Measurements from ENCODE around the gene LANCL2.
A peak's percentile ranks its signal among the peaks of the same experiment; 100 is the strongest.
"Not testable (repeated sequence)": the region's sequence is repeated elsewhere in the genome, so short reads cannot be mapped to it uniquely, and the experiment has no call there.

LANCL2 gene

GRCh38 chr7:55438757-55439525 lies 73.8 kb downstream of the LANCL2 start:
- DNase-seq, result no peak

GRCh38 chr7:55439627-55440026 lies 74.5 kb downstream of the LANCL2 start:
- no peak for DNase-seq

GRCh38 chr7:55440040-55440690 lies 75.0 kb downstream of the LANCL2 start:
- peak; percentile 8 for DNase-seq

- DNase-seq, result no peak
These were observed 75.9 kb downstream of the LANCL2 start for GRCh38 chr7:55441002-55441401.

DNA sequence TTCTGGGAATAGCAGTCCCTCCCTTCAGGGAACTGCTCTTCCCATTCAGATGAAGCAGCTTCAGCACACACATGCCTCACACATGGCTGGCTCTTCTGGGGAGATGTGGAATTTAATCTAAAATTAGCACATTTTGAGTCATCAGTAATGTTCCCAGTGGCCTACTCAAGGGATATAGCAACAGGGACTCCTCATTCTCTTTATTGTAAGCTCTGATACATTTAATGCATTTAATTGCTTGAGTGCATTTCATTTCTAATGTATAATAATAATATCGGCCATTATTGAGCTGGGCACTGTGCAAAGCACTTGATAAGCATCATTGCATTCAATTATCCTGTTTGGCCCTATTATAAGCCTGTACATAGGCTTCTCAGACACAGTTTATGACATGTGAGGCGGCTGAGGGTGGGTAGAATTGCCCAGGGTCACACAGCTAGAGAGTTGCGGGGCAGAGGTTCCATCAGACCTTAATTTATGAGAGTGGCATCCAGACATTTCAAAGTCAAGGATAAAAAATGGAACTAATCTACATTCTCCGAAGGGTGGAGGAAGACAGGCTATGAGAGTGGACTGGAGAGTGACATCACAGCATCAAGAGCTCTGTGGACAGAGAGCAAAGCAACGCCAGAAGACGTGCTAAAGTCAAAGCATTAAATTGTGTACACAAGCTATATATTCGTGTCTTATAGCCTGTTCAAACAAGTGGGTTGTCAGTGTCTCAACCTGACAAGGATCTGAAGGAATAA lies 76.8 kb downstream of the LANCL2 start:
- no peak for DNase-seq

DNA sequence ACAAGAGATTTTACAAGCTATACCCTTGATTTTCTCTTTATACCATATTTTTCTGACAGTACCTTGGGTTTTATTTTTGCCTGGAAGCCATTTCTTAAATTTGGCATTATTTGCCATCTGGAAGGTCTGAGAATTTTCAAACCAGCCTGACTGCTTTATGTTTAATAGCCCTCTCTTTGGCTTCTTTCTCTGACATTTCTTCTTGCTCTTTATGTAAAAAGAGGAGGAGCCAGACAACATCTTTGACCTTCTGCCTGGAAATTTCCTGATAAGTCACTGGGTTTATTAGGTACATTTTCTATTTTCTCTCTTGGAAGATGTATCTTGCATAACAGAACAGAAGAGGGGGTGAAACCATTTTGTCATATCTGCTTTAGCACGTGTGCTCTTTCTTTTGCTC lies 79.6 kb downstream of the LANCL2 start:
- DNase-seq, result no peak

- no peak for DNase-seq
These were observed 83.4 kb downstream of the LANCL2 start for GRCh38 chr7:55448526-55448925.

DNA sequence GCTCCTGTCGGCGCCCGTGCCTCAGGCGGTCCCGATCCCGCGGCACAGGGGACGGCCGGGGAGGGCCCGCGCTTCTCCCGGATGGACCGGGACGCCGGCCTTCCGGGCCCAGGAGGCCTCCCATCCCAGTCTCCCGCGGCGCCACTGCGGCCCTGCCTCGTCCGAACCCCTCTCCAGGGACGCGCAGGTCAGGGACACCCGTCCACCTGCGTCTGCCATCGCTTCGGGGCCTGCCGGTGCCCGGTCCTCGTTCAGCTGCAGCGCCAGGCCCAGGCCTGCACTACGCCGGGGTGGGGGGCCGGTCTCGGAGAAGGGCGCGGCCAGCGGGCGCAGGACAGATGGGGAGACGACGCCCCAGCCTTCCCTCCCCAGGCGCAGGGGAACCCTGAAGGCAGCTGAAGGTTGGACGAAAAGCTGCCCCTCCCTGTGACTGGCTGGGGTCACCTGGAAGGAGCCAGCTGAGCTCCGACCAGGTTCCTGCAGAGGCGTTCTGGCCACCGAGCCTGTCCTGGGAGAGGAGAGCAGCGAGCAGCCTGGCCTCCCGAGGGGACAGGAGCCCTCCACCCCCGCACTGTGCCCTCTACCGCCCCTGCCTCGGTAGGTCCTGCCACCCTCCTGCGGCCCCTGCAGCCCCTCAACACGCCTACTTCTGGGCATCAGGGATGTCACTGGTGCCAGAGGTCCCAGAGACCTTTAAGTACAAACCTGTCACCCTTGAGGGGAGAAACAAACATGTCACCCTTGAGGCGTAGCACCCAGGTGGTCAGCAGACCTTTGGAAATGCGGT lies 84.3 kb downstream of the LANCL2 start:
- DNase-seq, result no peak

DNA sequence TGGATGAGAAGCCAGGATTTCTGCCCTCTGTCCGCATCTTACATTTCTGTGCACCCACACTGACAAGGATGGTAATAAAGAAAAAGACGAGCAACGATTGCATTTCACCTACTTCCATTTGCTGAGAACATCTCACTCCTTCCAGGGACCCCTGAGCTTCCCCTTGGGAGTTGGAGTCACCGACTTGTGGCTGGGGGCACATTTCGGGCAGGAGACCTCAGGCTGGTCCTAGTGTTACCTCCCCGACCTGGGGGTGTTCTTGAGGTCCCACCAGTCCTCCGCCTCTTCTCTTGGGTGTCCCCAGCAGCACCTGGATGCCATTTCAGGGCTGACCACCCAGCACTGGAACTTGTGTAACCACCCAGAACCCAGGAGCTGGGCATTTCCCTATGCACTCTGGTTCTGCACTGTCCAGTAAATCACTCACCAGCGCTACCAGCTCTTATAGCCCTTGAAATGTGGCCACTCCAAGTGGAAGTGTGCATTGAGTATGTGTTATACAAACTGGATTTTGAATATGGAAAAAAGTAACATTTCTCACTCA lies 84.9 kb downstream of the LANCL2 start:
- no peak for DNase-seq

DNA sequence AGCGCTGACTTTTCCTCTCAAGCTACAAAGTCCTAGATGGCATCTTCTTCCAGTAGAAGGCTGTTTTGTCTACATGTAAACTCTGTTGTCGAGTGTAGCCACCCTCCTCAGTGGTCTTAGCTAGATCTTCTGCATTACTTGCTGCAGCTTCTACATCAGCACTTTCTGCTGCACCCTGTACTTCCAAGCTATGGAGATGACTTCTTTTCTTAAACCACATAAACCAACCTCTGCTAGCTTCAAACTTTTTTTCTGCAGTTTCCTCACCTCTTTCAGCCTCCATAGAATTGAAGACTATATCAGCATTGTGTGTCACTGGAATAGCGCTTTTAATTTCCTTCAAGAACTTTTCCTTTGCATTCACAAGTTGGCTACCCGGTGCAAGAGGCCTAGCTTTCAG lies 87.8 kb downstream of the LANCL2 start:
- DNase-seq, result no peak

DNA sequence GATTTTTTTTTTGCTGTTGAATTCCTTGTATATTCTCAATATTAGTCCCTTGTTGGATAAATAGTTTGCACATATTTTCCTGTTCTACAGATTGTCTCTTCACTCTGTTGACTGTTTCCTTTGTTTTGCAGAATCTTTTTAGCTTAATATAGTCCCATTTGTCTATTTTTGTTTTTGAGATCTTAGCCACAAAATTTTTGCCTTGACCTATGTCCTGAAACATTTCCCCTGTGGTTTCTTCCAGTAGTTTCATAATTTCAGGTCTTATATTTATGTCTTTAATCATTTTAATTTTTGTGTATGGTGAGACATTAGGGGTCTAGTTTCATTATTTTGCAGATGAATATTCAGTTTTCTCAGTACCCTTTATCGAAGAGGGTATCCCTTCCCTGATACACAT lies 92.7 kb downstream of the LANCL2 start:
- no peak for DNase-seq

- no peak for DNase-seq
These were observed 93.2 kb downstream of the LANCL2 start for GRCh38 chr7:55458351-55458750.

GRCh38 chr7:55463686-55464262 lies 98.6 kb downstream of the LANCL2 start:
- DNase-seq, result no peak

- DNase-seq, result no peak
These were observed 99.3 kb downstream of the LANCL2 start for GRCh38 chr7:55464422-55464821.

DNA sequence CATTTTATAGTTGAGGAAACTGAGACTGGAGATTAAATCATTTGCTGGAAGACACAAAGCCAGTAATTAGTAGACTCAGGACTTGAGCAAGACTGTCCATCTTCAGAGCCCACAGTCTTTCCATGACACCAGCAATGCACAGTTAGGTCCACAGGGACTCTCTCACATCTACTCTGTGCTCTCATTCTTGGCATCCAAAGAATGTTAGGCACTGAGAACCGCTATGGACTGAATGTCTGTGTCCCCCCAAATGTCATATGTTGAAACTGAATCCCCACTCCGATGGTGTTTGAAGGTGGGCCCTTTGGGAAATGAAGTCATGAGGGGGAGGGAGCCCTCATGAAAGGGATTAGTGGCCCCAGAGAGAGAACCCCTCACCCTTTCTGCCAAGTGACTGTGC lies 100.6 kb downstream of the LANCL2 start:
- no peak for DNase-seq

DNA sequence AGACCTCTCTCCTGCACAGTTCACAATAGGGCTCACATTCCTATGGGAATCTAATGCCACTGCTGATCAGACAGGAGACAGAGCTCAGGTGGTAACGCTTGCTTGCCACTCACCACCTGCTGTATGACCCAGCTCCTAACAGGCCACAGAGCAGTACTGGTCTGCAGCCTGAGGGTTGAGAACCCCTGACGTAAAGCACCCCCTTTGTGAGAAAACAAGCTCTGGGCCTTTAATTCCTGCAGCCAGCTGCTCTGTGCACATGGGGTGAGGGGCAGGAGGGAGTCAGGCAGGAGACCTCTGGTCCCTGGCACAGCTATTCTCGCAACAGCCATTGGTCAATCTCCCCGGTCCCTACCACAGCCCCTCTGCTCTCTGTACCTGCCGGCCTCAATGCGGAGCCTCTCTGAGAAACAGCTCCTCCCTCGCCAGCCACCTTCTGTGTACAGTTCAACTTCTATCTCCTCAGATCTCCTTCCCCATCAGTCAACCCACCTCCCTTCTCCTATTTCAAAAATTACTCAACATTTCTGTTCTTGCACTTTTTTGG lies 102.0 kb downstream of the LANCL2 start:
- no peak for DNase-seq

GRCh38 chr7:55468495-55468894 lies 103.4 kb downstream of the LANCL2 start:
- no peak for DNase-seq

- DNase-seq, result no peak
These were observed 104.1 kb downstream of the LANCL2 start for GRCh38 chr7:55469271-55469681.

- no peak for DNase-seq
These were observed 104.6 kb downstream of the LANCL2 start for GRCh38 chr7:55469721-55470120.

- DNase-seq, result no peak
These were observed 105.1 kb downstream of the LANCL2 start for GRCh38 chr7:55470261-55470660.

DNA sequence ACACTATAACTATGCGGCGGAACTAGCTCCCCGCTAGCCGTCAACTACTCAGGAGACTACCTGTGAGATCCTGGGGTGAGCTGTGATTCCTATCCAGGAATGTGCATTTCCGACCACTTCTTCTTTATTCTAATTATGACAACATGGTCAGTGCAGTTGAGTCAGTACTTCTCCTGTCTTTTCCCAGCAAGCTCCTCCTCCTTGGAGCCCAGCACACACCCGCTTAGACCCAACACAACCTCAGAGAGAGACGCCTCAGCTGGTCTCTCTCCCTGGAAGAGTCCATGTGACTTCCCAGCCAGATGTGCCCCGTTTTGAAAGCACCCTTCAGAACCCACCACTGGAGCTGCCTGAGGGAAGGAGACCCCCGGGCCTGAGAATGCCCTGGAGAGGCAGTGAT lies 106.5 kb downstream of the LANCL2 start:
- not testable (repeated sequence) for DNase-seq

DNA sequence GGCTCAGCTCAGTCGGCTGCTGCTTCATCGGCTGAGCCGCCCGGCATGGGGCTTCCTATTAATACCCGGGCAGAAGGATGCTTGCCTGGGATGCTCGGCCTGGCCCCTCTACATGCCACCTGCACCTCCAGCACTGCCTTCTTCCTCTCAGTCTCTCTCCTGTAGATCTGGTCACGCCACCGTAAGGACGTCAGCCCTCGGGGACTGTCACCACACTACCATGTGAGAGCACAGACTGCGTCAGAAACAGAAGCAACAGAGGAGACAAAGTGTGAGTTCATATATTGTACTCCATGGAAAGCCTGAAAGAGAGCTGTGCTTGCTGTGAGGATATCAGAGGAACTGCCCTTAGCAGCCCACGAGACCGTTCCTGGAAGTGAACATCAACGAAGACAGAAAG lies 107.3 kb downstream of the LANCL2 start:
- DNase-seq, result not testable (repeated sequence)

Measured in hematopoietic multipotent progenitor cell treated with erythropoietin and hydrocortisone succinate and interleukin-3 and kit ligand, for 4 days (in vitro differentiated cells).